PC-3 (cell line): ENCODE measurements around the gene RGS8. TPM values are rescaled to one million over a fixed set of nuclear protein-coding genes. Genes with fewer than 3 reads are reported as not detected.

ENCODE experiments used
- ATAC-seq: fragments of 200-7000 bp; cut with Tn5 transposase; 2 replicates; pipeline ENCODE4 v1.9.1; 2020; ENCODE audit warnings: mild to moderate bottlenecking, moderate library complexity
- BruUV-seq: library from RNA; stranded (reverse); fragments of 400-500 nt; replicated peaks from 2 replicates; lab custom pipeline; 2021; lab: Mats Ljungman, UMichigan
- CTCF ChIA-PET: fragments of 300-600 bp; sonication (Branson Sonifier 250); formaldehyde crosslinking; loops from one replicate; lab custom pipeline; 2022; ENCODE audit warnings: antibody characterized with exemption; lab: Charles Lee
- POLR2A ChIA-PET: fragments of 300-600 bp; sonication (Branson Sonifier 250); formaldehyde crosslinking; loops from one replicate; lab custom pipeline; 2022; ENCODE audit warnings: antibody characterized with exemption; ENCODE audit not compliant: unreplicated experiment; lab: Charles Lee
- DNase-seq: peaks from one replicate; pipeline ENCODE4 v3.0.0-alpha.2; 2015
- H2AFZ ChIP-seq: fragments of 300-600 bp; sonication (generic); 2 replicates; pipeline ENCODE4 v1.6.0; 2016; ENCODE audit warnings: antibody characterized with exemption, low read length
- H3F3A ChIP-seq: fragments of 300-600 bp; sonication (generic); one replicate; pipeline ENCODE4 v1.6.0; 2017; ENCODE audit warnings: antibody characterized with exemption, low read length, control low read depth, mild to moderate bottlenecking; ENCODE audit not compliant: unreplicated experiment
- H3K27ac ChIP-seq: fragments of 300-600 bp; sonication (generic); 2 replicates; pipeline ENCODE4 v1.5.1; 2016; ENCODE audit warnings: mild to moderate bottlenecking, low read length
- H3K27me3 ChIP-seq: fragments of 300-600 bp; sonication (generic); 2 replicates; pipeline ENCODE4 v1.6.1; 2016; ENCODE audit warnings: low read length, mixed read lengths
- H3K36me3 ChIP-seq: fragments of 300-600 bp; sonication (generic); 2 replicates; pipeline ENCODE4 v1.6.1; 2016; ENCODE audit warnings: low read depth, mixed run types, low read length, mixed read lengths
- H3K4me1 ChIP-seq: fragments of 300-600 bp; sonication (generic); 2 replicates; pipeline ENCODE4 v1.5.1; 2016; ENCODE audit warnings: low read length; ENCODE audit not compliant: insufficient read depth
- H3K4me2 ChIP-seq: fragments of 300-600 bp; sonication (generic); 2 replicates; pipeline ENCODE4 v1.6.0; 2016; ENCODE audit warnings: low read length
- H3K4me3 ChIP-seq: fragments of 300-600 bp; sonication (generic); 2 replicates; pipeline ENCODE4 v1.5.1; 2016; ENCODE audit warnings: mild to moderate bottlenecking, low read length, mixed read lengths
- H3K79me2 ChIP-seq: fragments of 300-600 bp; sonication (generic); 2 replicates; pipeline ENCODE4 v1.6.1; 2017; ENCODE audit warnings: low read length, mixed read lengths
- H3K9ac ChIP-seq: fragments of 300-600 bp; sonication (generic); 2 replicates; pipeline ENCODE4 v1.6.0; 2016; ENCODE audit warnings: mild to moderate bottlenecking, low read length
- H3K9me2 ChIP-seq: fragments of 300-600 bp; sonication (generic); replicated peaks from 2 replicates; pipeline ENCODE4 v1.6.1; 2016; ENCODE audit warnings: mixed run types, low read length, mixed read lengths
- H3K9me3 ChIP-seq: fragments of 300-600 bp; sonication (generic); 2 replicates; pipeline ENCODE4 v1.6.1; 2016; ENCODE audit warnings: low read length, mixed read lengths
- H4K20me1 ChIP-seq: fragments of 300-600 bp; sonication (generic); 2 replicates; pipeline ENCODE4 v1.6.1; 2016; ENCODE audit warnings: low read length, mixed read lengths
- CTCF ChIP-seq: fragments of 300-600 bp; sonication (generic); conservative IDR thresholded peaks from 2 replicates; pipeline ENCODE4 v1.5.1; 2017; ENCODE audit warnings: antibody characterized with exemption, low read depth, mild to moderate bottlenecking, low read length
- EZH2 ChIP-seq: fragments of 300-600 bp; sonication (generic); IDR thresholded peaks from one replicate; pipeline ENCODE4 v1.6.1; 2017; ENCODE audit warnings: antibody characterized with exemption, mild to moderate bottlenecking, low read length; ENCODE audit not compliant: unreplicated experiment
- EZH2phosphoT487 ChIP-seq: fragments of 300-600 bp; sonication (generic); IDR thresholded peaks from 2 replicates; pipeline ENCODE4 v1.6.1; 2018; ENCODE audit warnings: mild to moderate bottlenecking, antibody characterized with exemption, low read length, borderline replicate concordance
- intact Hi-C: fragments of 100-400 bp; cut with micrococcal nuclease; formaldehyde crosslinking; loops from 2 replicates; pipeline ENCODE4 v1.9.0; 2023
- total RNA-seq: library from RNA; depleted of rRNA; stranded (reverse); fragments of >200 nt; gene quantifications from 2 replicates; pipeline ENCODE4 v1.2.3, GENCODE V29; 2014

RGS8 gene
- total RNA-seq, 1 experiment from 2014 or later, result not detected

- H3K4me3 ChIP-seq, result no peak overlapping the region
- H3K4me2 ChIP-seq, result no peak overlapping the region
- no peaks in the 10 kb centered on the region for H4K20me1 ChIP-seq
- BruUV-seq, result no TSS peak
- H3K9ac ChIP-seq, result no peak overlapping the region
- TF ChIP-seq CTCF, result no peak
- TF ChIP-seq EZH2, result no peak
- ChIA-PET CTCF (no interaction called here), POLR2A (no interaction called here)
- H3K9me3 ChIP-seq, result no peaks in the 10 kb centered on the region
- intact Hi-C loops, result no loop called here
- no peak overlapping the region for H2AFZ ChIP-seq
- ATAC-seq, result no peak
- no peaks in the 10 kb centered on the region for H3K79me2 ChIP-seq
- H3K4me1 ChIP-seq, result no peaks in the 10 kb centered on the region
- no peaks in the 10 kb centered on the region for H3K9me2 ChIP-seq
- no peaks in the 10 kb centered on the region for H3F3A ChIP-seq
- DNase-seq, result no peak
- H3K27ac ChIP-seq, result no peak overlapping the region
- H3K36me3 ChIP-seq, result no peaks in the 10 kb centered on the region
- H3K27me3 ChIP-seq, result peaks cover 22% of the 10 kb centered on the region
These were observed 26.3 kb downstream of the RGS8 start for GRCh38 chr1:182658055-182658454.

- Histone ChIP-seq H3F3A (no peaks in the 10 kb centered on the region), H3K4me1 (no peaks in the 10 kb centered on the region), H3K27me3 (peaks cover 15% of the 10 kb centered on the region; the same call in 1 of the 2 replicates), H3K9me2 (no peaks in the 10 kb centered on the region), H3K36me3 (no peaks in the 10 kb centered on the region), H3K27ac (no peak overlapping the region), H2AFZ (no peak overlapping the region), H3K9me3 (no peaks in the 10 kb centered on the region), H3K4me3 (no peak overlapping the region), H4K20me1 (no peaks in the 10 kb centered on the region), H3K4me2 (no peak overlapping the region), H3K79me2 (no peaks in the 10 kb centered on the region), H3K9ac (no peak overlapping the region)
- BruUV-seq, result no TSS peak
- no peak for DNase-seq
- ChIA-PET CTCF (no interaction called here), POLR2A (no interaction called here)
- intact Hi-C loops, result no loop called here
- TF ChIP-seq EZH2phosphoT487 (no peak), CTCF (no peak), EZH2 (no peak)
- no peak for ATAC-seq
These were observed 27.5 kb downstream of the RGS8 start for GRCh38 chr1:182656842-182657397.

DNA sequence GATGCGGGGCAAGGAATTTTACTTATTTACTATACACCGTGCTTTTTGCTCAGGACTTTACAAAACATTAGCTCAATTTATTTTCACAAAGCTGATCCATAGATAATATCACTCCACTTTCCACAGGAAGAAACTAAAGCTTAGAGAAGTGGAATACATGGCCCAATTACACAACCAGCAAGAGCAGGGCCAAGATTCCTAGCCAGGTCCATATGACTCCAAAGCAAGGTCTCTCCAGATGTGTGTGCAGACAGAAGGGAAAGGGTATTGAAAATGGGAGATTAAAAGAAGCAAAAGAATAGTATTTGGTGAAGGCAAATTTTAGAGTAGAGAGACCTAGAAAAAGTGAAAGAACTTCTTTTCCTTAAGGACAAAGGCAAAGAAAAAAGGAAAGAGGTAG, 30.4 kb downstream of the RGS8 start:
- H3K4me3 ChIP-seq, result no peak overlapping the region
- no peak for TF ChIP-seq CTCF
- TF ChIP-seq EZH2phosphoT487, result no peak
- no peak for TF ChIP-seq EZH2
- H3K9me2 ChIP-seq, result no peaks in the 10 kb centered on the region
- ATAC-seq, result no peak
- DNase-seq, result no peak
- BruUV-seq, result no TSS peak
- no peaks in the 10 kb centered on the region for H3F3A ChIP-seq
- no peak overlapping the region for H3K4me2 ChIP-seq
- H3K36me3 ChIP-seq, result no peaks in the 10 kb centered on the region
- H3K27me3 ChIP-seq, result peaks cover 10% of the 10 kb centered on the region; the same call in 1 of the 2 replicates
- no peaks in the 10 kb centered on the region for H3K9me3 ChIP-seq
- no peak overlapping the region for H2AFZ ChIP-seq
- intact Hi-C loops, result no loop called here
- no peak overlapping the region for H3K27ac ChIP-seq
- CTCF ChIA-PET, result no interaction called here
- H3K9ac ChIP-seq, result no peak overlapping the region
- POLR2A ChIA-PET, result no interaction called here
- no peaks in the 10 kb centered on the region for H3K79me2 ChIP-seq
- no peaks in the 10 kb centered on the region for H4K20me1 ChIP-seq
- H3K4me1 ChIP-seq, result no peaks in the 10 kb centered on the region
